ENCODE results near the gene LEKR1. TPM values are rescaled to one million over a fixed set of nuclear protein-coding genes. Genes with fewer than 3 reads are reported as not detected.

Gene LEKR1
- total and polyA plus RNA-seq, 2 donors (not counting 3 experiments of a cell fraction or from before 2014, with no cell fraction given) = 0.07 to 0.64 TPM

GRCh38 chr3:156812521-156813335, 13.4 kb upstream of the LEKR1 start:
- ChIA-PET CTCF (interaction anchor here (1.1 to 1.4 kb wide), 3 partner anchors 137 to 276 kb away, joined by 3 to 6 read pairs (median 3); partner anchors contain the start of gene TIPARP), POLR2A (no interaction called here)
- no peaks in the 10 kb centered on the region for H3K9me3 ChIP-seq (replicated peaks; ENCODE audit: control insufficient read depth, insufficient read depth, low read length)
- peak overlapping the region; percentile 62 for H3K27ac ChIP-seq (ENCODE audit: insufficient read depth, low read depth, low read length)
- H4K20me1 ChIP-seq (replicated peaks; ENCODE audit: control insufficient read depth, extremely low read depth, insufficient read depth, low read length) = no peaks in the 10 kb centered on the region
- peak overlapping the region; percentile 13 for H3K9ac ChIP-seq (replicated peaks; ENCODE audit: extremely low read depth, insufficient read depth, low read length)
- no peaks in the 10 kb centered on the region for H3K27me3 ChIP-seq (ENCODE audit: control insufficient read depth in 2 of 2, insufficient read depth in 2 of 2, low read length in 2 of 2)
- no peaks in the 10 kb centered on the region for H3K79me2 ChIP-seq (ENCODE audit: control insufficient read depth, insufficient read depth, low read length)
- dilution Hi-C loops (cut with MboI; ENCODE audit: extremely low pct_ligation_motif_present, low sequenced_read_pairs) = loop anchor here (25.0 kb wide), 1 partner anchor 100 kb away; no protein-coding TSS in a partner anchor
- FAIRE-seq (peak; percentile 59), DNase-seq (ENCODE audit: low read depth, low spot score) (peak; percentile 50)
- TF ChIP-seq MAX (IDR thresholded peaks at IDR 0.05; ENCODE audit: insufficient read depth, insufficient read length) = no peak
- no peak for TF ChIP-seq FOS (IDR thresholded peaks at IDR 0.05; ENCODE audit: borderline replicate concordance, insufficient read depth, low read length)
- TF ChIP-seq JUN (IDR thresholded peaks at IDR 0.05; ENCODE audit: borderline replicate concordance, insufficient read depth, insufficient read length, low read depth) = peak; percentile 76
- TF ChIP-seq EZH2 (IDR thresholded peaks at IDR 0.05; ENCODE audit: borderline replicate concordance, low read depth, low read length, severe bottlenecking) = no peak
- no peak for TF ChIP-seq POLR2AphosphoS5 (IDR thresholded peaks at IDR 0.05; ENCODE audit: insufficient read depth, low read depth, low read length)
- TF ChIP-seq MYC (IDR thresholded peaks at IDR 0.05; ENCODE audit: low read depth, low read length) = no peak
- no peak for TF ChIP-seq CTCF (IDR thresholded peaks at IDR 0.05; ENCODE audit: extremely low read depth in 1 of 2, insufficient read depth in 1 of 2, low read depth in 1 of 2, low read length in 2 of 2)
- TF ChIP-seq POLR2A (IDR thresholded peaks at IDR 0.05; ENCODE audit: low read depth, low read length) = no peak
- peak; percentile 60 for TF ChIP-seq GATA2 (IDR thresholded peaks at IDR 0.05; ENCODE audit: insufficient read depth, insufficient read length, low read depth, low read length)
- H2AFZ ChIP-seq (ENCODE audit: low read depth, low read length) = no peak overlapping the region
- no peak overlapping the region for H3K4me3 ChIP-seq (replicated peaks in 1 of 3; ENCODE audit: insufficient read depth in 1 of 3, low read depth in 1 of 3, low read length in 3 of 3)
- H3K9me1 ChIP-seq (replicated peaks; ENCODE audit: control insufficient read depth, extremely low read depth, insufficient read depth, low read length) = no peaks in the 10 kb centered on the region
- H3K36me3 ChIP-seq (ENCODE audit: control insufficient read depth in 2 of 2, extremely low read depth in 1 of 2, insufficient read depth in 2 of 2, low read length in 2 of 2) = no peaks in the 10 kb centered on the region
- no peak overlapping the region for H3K4me2 ChIP-seq (ENCODE audit: insufficient read depth, low read length)
- intact Hi-C loops (cut with micrococcal nuclease) = no loop called here
- BruUV-seq (replicated peaks) = no TSS peak
- peaks cover 39% of the 10 kb centered on the region for H3K4me1 ChIP-seq (ENCODE audit: control insufficient read depth, extremely low read depth, insufficient read depth, low read length)

All from endothelial cell of umbilical vein (primary cell).